Kidney (tissue), 14 donors: Measurements from ENCODE around the gene EGR1. TPM values are rescaled to one million over a fixed set of nuclear protein-coding genes. Genes with fewer than 3 reads are reported as not detected.

ENCODE experiments used
- DNase-seq, 5 donors: peaks; one replicate each; pipeline ENCODE4 v3.0.0-alpha.2; 2013 to 2020
- FAIRE-seq: peaks from 2 replicates; lab custom pipeline; 2012; peaks lifted over from hg19 to GRCh38; lab: Jason Lieb, UNC
- H3K27ac ChIP-seq, 2 donors: one replicate each; pipeline ENCODE4 v1.7.0; 2013; ENCODE audit warnings: low read depth in 2 of 2, low read length in 2 of 2, inconsistent platforms in 1 of 2
- H3K27me3 ChIP-seq: one replicate; pipeline ENCODE4 v1.7.1; 2013; ENCODE audit warnings: low read length, inconsistent platforms; ENCODE audit not compliant: control insufficient read depth, insufficient read depth
- H3K36me3 ChIP-seq, 3 donors: one replicate each; pipeline versions ENCODE4 v1.7.0 to v1.7.1; 2013; ENCODE audit warnings: low read length in 3 of 3, control low read depth in 1 of 3, inconsistent platforms in 1 of 3; ENCODE audit not compliant: insufficient read depth in 3 of 3, control insufficient read depth in 2 of 3
- H3K4me1 ChIP-seq, 3 donors: one replicate each; pipeline versions ENCODE4 v1.7.0 to v1.7.1; 2013; ENCODE audit warnings: low read length in 3 of 3, inconsistent platforms in 1 of 3, low read depth in 1 of 3; ENCODE audit not compliant: control insufficient read depth in 2 of 3, insufficient read depth in 2 of 3
- H3K4me3 ChIP-seq, 3 donors: one replicate each; pipeline versions ENCODE4 v1.7.0 to v1.8.1; 2013; ENCODE audit warnings: low read length in 3 of 3, control low read depth in 1 of 3, inconsistent platforms in 1 of 3
- H3K9ac ChIP-seq, 3 donors: one replicate each; pipeline versions ENCODE4 v1.7.0 to v1.7.1; 2013; ENCODE audit warnings: low read length in 3 of 3, control low read depth in 1 of 3, inconsistent platforms in 1 of 3
- H3K9me3 ChIP-seq, 3 donors: one replicate each; pipeline versions ENCODE4 v1.7.0 to v1.7.1; 2013; ENCODE audit warnings: low read length in 3 of 3, control low read depth in 1 of 3, inconsistent platforms in 1 of 3; ENCODE audit not compliant: control insufficient read depth in 2 of 3, insufficient read depth in 1 of 3
- CTCF ChIP-seq: IDR thresholded peaks from 3 replicates; pipeline ENCODE4 v1.5.1; 2012; ENCODE audit warnings: mild to moderate bottlenecking, moderate library complexity, borderline replicate concordance; ENCODE audit not compliant: insufficient read depth; ENCODE audit errors: extremely low read depth
- intact Hi-C: fragments of 100-400 bp; cut with DNase I; formaldehyde crosslinking; loops from one replicate; pipeline ENCODE4 v1.11.1; 2022
- polyA plus RNA-seq: library from polyadenylated mRNA; stranded (reverse); fragments of 350-450 nt; fragmentation: Illumina TruSeq; extraction: RNeasy Lipid Tissue Mini Kit (QIAGEN cat#74804); gene quantifications from one replicate; pipeline ENCODE4 v1.2.3, GENCODE V29; 2014; ENCODE audit warnings: low read depth, low replicate concordance; ENCODE audit not compliant: insufficient read depth
- total RNA-seq: library from RNA; stranded (reverse); fragmentation: NEBNext Ultra II Directional; extraction: Animal tissue kit (Norgen Biotek cat#: 25700); gene quantifications from one replicate; pipeline ENCODE4 v1.2.1, GENCODE V29; 2021
- donor health status: control.
- donor health status: control.
- donor health status: control.
- donor health status: control.
- donor health status: control.
- donor health status: DM: yes; HTN: yes; CAD: no.
- donor health status: Normal renal cell carcinoma (clear cell type).

Gene EGR1
- total and polyA plus RNA-seq, 2 donors from 2014 or later = 65.8 to 68.6 TPM

GRCh38 chr5:138498376-138498775 lies 33.1 kb downstream of the EGR1 start:
- Histone ChIP-seq H3K9me3 (no peaks in the 10 kb centered on the region), H3K4me3 (no peak overlapping the region), H3K9ac (no peak overlapping the region), H3K27ac (no peak overlapping the region), H3K36me3 (no peaks in the 10 kb centered on the region), H3K4me1 (no peaks in the 10 kb centered on the region), H3K27me3 (no peaks in the 10 kb centered on the region)
- intact Hi-C loops = no loop called here
- DNase-seq (no peak), FAIRE-seq (no peak)
- TF ChIP-seq CTCF = no peak

GRCh38 chr5:138502121-138502520 lies 36.8 kb downstream of the EGR1 start:
- Histone ChIP-seq H3K4me1 (no peaks in the 10 kb centered on the region), H3K4me3 (no peak overlapping the region), H3K9me3 (no peaks in the 10 kb centered on the region), H3K9ac (no peak overlapping the region), H3K27me3 (no peaks in the 10 kb centered on the region), H3K27ac (no peak overlapping the region), H3K36me3 (no peaks in the 10 kb centered on the region)
- TF ChIP-seq CTCF = no peak
- DNase-seq (no peak), FAIRE-seq (no peak)
- intact Hi-C loops = loop anchor here (5.0 kb wide), 1 partner anchor 50 kb away; no protein-coding TSS in a partner anchor

- no peak for DNase-seq
- no peak for FAIRE-seq
- no peak for TF ChIP-seq CTCF
- Histone ChIP-seq H3K27ac (no peak overlapping the region), H3K36me3 (peaks cover 0 to 2% (median 2%) of the 10 kb centered on the region in 3 donors), H3K4me3 (no peak overlapping the region), H3K9me3 (no peaks in the 10 kb centered on the region), H3K9ac (no peak overlapping the region), H3K4me1 (no peaks in the 10 kb centered on the region), H3K27me3 (no peaks in the 10 kb centered on the region)
- intact Hi-C loops = loop anchor here (5.0 kb wide), 1 partner anchor 50 kb away; no protein-coding TSS in a partner anchor
Measured at GRCh38 chr5:138502521-138502920, 37.2 kb downstream of the EGR1 start.
